GM19099 (cell line): ENCODE results near the gene FARS2.

Source experiments
- POLR2A ChIP-seq: IDR thresholded peaks from 3 replicates; pipeline ENCODE4 v1.6.1; 2011; ENCODE audit warnings: low read depth; ENCODE audit not compliant: insufficient read length; ENCODE audit errors: extremely low read depth

The FARS2 gene

DNA sequence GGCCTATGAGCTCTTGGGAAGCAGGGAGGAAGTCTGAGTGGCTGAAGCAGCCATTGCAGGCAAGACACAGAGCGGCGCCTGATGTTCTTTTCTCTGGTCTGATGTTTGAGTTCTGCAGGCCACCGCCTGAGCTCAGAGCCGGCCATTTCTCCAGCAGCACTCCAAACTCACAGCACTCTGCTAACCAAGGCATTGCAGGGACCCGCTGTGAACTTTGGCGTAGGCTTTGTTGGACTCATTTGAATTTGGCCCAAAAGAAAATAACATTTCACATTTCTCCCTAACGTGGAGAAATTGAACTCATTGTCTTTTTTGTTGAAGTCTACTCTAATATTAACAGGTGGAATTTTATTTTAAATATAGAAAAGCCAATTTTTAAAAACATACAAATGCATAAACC is 336.1 kb downstream of the FARS2 start:
- no peak for TF ChIP-seq POLR2A

DNA sequence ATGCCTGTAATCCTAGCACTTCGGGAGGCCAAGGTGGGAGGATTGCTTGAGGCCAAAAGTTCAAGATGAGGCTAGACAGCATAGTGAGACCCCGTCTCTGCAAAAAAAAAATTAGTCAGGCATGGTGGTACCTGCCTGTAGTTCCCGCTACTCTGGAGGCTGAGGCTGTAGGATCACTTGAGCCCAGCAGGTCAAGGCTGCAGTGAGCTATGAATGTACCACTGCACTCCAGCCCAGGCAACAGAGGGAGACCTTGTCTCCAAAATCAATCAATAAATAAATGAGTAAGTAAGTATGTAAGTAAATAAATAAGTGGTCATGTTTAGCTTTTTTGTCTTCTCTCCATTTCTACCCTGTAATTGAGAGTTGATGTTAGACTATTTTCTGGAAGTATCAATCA is 336.8 kb downstream of the FARS2 start:
- TF ChIP-seq POLR2A = no peak

DNA sequence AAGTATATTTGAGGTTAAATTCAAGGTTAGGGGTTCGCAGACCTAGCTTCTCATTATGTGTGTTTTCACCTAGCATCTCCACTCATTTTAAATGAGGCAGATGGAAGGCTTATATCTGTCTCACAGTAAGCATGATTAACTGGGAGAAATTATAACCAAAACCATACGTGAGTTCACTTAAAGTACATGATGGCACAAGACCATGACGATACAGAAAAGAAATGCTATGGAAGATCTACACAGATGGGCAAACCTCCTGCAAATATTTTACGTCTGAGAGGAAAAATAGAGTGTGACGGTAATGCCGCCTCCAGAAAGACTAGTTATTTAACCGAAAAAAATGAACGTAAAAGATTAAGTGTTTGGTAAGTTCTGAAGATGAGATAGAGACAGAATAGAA is 337.8 kb downstream of the FARS2 start:
- TF ChIP-seq POLR2A = no peak

DNA sequence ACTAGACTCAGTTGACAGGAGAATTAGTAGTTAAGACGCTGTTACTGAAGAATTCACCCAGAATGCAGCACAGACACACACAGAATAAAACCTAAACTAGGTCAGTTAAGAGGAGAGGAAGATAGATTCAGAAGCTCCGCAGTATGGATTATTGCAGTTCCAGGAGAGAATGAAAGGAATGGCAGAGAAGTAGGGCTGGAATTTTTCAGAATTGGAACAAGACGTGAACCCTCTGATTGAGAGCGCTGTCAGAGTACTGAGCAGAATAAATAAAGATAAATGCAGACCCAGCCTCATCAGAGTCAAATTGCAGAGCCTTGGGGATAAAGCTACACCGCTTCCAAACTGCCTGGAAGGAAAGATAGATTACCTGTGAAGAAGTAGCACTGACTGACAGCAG is 344.6 kb downstream of the FARS2 start:
- no peak for TF ChIP-seq POLR2A

DNA sequence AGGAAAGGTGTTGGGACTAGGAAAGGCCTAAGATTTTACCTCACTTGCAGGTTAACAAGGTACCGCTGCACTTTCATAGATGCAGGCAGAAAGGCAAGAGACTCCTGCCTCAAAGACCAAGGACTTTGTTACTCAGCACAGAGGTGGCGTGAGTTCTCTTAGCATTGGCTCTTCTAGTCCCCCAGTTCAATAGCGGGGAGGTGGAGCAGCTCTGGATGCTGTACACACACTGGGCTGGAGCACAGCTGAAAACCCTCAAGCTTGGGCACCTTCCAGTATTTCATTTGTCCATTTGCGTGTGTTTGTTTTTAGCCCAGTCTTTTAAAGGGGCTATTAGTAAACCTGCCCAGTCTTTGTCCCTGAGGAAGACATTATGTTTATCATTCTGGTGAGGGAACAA is 345.2 kb downstream of the FARS2 start:
- TF ChIP-seq POLR2A = no peak

DNA sequence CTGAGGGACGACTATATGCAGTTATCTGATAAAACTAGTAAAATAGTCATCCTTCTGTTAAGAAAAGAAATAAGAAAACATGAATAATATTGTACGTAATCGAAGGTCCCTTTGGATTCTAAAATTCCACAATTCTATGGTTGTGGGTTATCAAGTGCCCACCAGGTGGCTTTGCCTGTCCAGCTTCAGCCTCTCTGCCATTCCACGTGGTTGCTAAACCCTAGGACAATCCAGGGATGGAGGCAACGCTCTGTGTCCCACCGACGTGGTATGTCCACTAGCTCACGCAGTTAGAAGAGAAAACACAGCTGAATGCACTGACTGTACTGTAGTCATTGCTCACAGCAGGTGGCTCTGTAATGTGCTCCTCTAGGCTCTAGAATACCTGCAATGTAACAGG is 349.3 kb downstream of the FARS2 start:
- TF ChIP-seq POLR2A = no peak

DNA sequence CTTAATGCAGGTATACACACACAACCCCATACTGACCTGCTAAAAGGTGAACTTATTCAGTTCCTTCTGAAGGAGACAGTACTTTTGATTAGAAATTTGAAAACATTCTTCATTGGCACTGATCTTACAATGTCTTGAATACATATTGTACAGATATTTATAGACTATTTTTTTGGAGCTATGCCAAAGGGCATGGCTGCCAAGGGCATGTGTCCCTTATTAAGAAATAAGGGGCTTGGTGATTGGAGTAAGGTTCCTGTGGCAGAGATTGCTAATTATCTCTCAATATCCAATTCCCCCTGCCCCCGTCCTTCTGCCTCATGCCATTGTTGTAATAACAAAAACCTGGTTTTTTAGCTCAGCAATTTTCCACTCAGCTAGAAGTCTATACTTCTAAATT is 355.9 kb downstream of the FARS2 start:
- no peak for TF ChIP-seq POLR2A

DNA sequence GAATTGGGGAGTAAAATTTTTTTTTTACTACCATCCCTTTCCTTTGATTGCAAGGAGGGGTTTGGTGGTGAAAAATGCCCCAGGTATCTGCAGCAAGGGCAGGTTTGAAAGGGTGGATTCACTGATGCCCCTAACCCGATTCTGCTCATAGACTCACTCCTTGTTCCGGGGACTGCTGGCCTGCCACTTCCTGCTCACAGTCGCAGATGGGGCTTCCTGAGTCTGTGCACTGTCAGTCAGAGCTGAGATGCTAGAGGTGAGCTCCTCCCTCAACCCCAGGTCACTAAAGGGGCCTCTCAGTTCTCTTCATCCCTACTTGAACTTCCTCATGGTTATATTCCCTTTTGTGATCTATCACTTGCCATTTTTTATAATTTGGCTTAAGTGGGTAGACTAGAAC is 357.9 kb downstream of the FARS2 start:
- no peak for TF ChIP-seq POLR2A

DNA sequence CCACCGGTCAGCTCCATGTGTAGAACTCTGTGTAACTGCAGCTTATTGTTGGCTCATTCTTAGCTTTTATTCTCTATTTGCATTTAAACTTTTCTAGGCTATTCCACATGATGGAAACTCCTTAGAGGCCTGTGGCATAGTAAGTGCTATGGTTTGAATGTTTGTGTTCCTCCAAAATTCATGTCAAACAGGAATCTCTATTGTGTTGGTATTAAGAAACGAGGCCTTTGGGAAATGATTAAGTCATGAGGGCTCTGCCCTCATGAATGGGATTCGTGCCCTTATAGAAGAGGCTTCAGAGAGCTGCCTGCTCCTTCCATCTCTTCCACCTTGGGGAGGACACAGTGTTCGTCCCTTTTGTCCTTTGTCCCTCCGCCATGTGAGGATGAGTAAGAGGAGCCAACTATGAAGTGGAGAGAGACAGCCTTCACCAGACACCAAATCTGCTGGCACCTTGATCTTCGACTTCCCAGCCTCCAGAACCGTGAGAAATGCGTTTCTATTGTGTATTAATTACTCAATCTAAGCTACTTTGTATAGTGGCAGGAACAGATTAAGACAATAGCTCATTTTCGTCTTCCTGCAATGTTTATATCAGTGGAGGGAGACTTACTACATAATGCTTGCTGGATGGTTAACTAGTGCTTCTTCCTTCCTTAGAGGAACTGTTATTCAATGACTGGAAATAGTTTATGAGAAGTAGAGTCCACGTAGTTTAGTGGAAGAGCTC is 361.1 kb downstream of the FARS2 start:
- TF ChIP-seq POLR2A = no peak

DNA sequence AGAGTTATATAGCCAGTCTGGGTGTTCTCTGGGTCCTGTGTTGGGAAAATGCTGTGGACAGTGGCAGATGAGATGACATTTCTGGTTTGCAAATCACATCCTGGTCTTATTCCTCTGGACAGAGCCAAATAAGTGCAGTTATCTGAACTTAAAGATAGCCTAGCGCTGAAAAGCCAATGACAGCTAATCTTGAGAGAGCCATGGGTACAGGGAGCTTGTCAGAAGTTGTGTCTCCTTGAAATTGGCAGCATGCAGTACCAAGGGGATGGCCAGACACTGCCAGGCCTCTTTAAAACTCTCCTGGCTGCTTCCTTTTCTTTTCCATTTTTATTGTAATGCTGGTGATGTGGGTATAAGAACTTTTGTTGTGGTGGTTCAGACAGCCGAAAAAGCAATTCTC is 362.5 kb downstream of the FARS2 start:
- TF ChIP-seq POLR2A = no peak

DNA sequence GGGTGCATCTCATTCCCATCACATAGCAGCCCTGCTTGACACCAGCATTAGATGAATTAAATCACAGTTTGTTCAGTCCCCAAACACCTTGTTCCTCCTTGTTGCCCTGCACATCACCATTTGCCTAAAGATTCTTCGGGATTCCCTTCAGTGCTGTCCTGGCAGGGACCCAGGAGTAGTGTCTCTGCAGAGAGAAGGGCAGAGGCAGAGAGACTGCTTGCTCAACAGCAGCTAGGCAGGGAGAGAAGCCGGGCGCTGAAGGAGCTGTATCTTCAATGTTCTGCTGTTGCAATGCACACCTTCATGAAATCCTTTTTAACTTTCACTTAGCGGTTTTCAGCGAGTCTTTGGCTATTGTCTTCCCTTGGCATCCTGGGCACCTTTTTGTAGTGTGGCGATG is 362.9 kb downstream of the FARS2 start:
- no peak for TF ChIP-seq POLR2A

DNA sequence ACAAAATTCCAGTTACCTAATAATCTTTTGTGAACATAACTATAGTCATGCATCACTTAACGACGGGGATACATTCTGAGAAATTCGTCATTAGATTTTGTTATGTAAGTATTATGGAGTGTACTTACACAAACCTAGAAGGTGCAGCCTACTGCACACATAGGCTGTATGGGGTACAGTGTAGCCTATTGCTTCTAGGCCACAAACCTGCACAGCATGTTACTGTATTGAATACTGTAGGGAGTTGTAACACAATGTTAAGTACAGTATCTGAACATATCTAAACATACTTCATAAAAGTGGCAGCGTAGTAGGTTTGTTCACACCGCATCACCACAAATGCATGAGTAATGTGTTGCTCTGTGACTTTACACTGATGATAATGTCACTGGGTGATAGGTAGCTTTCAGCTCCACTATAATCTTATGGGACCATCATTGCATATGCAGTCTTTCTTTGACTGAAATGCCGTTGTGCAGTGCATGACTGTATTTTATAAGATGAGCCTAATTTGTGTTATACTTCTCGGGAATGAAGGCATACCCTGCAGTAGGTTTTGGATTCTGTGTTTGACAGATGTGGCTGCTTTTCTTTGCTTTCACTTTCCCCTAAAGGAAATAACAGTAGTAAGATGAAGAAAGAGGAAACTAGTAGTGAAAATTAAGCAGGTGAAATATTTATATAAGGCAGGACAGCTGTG is 365.6 kb downstream of the FARS2 start:
- no peak for TF ChIP-seq POLR2A

DNA sequence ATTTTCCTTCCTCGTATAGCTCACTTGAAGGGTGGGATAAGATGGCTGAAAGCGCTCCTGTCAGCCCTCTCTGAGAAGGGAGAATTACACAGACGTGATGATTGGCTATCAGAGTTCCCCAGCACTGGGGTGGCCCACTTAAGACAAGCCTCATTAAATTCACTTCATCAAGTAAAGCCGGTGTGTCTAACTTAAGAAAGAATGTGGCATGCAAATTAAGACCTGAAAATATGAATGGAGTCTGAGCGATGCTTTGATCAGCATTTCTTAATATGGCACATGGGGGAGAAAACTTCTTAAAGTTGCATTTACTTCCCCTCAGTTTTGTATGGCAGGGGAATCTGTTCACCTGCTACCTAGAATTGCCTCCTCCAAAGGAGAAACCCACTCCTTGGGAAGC is 369.3 kb downstream of the FARS2 start:
- no peak for TF ChIP-seq POLR2A

DNA sequence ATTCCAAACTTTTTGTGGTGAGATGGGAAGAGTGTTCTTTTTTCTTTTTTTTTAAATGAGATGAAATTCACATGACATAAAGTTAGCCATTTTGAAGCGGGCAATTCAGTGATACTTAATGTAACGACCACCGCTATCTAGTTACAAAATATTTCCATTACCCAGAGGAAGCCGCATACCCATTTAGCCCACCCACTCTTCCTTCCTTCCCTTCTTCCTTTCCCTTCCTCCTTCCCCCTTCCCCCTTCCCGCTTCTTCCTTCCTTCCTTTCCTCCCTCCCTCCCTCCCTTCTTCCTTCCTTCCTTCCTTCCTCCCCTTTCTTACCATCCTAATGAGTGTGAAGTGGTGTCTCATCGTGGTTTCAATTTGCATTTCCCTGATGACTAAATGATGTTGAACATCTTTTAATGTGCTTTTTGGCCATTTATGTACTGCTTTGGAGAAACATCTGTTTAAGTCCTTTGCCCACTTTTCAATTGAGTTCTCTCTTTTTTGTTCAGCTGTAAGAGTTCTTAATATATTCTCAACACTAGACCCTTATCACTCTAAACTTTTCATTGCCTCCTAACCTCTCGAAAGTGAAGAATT is 371.1 kb downstream of the FARS2 start:
- no peak for TF ChIP-seq POLR2A

DNA sequence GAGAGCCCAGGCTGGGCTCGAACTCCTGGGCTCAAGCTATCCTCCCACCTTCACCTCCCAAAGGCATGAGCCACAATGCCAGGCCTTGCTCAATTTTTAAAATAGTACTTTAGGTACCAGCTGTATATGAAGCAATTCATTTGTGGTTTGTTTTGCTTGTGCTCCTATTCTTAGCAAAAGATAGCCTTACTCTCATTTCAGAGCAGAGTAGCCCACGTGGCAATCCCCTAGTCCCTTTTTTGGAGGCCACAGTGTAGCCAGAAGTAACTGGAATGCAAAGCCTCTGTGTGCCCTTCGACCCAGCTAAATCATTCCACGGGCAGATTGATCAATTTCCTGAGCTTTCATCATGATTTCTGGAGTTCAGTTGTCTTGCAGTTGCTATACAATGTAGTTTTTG is 373.2 kb downstream of the FARS2 start:
- TF ChIP-seq POLR2A = no peak
